H1 (cell line): Measurements from ENCODE around the gene PKD2. TPM values are rescaled to one million over a fixed set of nuclear protein-coding genes. Genes with fewer than 3 reads are reported as not detected.

Source experiments
- CTCF ChIA-PET: fragments of 300-600 bp; sonication (Branson Sonifier 250); formaldehyde crosslinking; loops from one replicate; lab custom pipeline; 2021; ENCODE audit not compliant: partially characterized antibody; lab: Charles Lee
- POLR2A ChIA-PET: fragments of 300-600 bp; sonication (Branson Sonifier 250); formaldehyde crosslinking; loops from one replicate; lab custom pipeline; 2021; ENCODE audit warnings: inconsistent platforms; ENCODE audit not compliant: partially characterized antibody; lab: Charles Lee
- DNase-seq, 2 experiments: peaks; one replicate each; pipeline versions ENCODE4 v3.0.0 to v3.0.0-alpha.2; 2010 to 2022; ENCODE audit warnings: low spot score in 2 of 2, low read depth in 1 of 2, mixed read lengths in 1 of 2
- FAIRE-seq: peaks from 2 replicates; lab custom pipeline; 2011; peaks lifted over from hg19 to GRCh38; lab: Jason Lieb, UNC
- H2AFZ ChIP-seq: 2 replicates; pipeline ENCODE4 v1.8.1; 2012; ENCODE audit warnings: low read length, inconsistent platforms
- H2AK5ac ChIP-seq: 2 replicates; pipeline ENCODE4 v1.6.1; 2013; ENCODE audit warnings: low read depth, low read length
- H2BK120ac ChIP-seq: replicated peaks from 2 replicates; pipeline ENCODE3; 2013; ENCODE audit warnings: low read depth, low read length, inconsistent platforms
- H2BK12ac ChIP-seq: 2 replicates; pipeline ENCODE4 v1.6.1; 2013; ENCODE audit warnings: low read depth, low read length
- H2BK15ac ChIP-seq: 2 replicates; pipeline ENCODE4 v1.6.1; 2013; ENCODE audit warnings: low read length
- H2BK20ac ChIP-seq: 2 replicates; pipeline ENCODE4 v1.6.1; 2013; ENCODE audit warnings: low read length
- H2BK5ac ChIP-seq: 2 replicates; pipeline ENCODE4 v1.6.1; 2013; ENCODE audit warnings: low read depth, low read length
- H3K14ac ChIP-seq: 2 replicates; pipeline ENCODE4 v1.6.1; 2013; ENCODE audit warnings: inconsistent platforms; ENCODE audit not compliant: insufficient read length
- H3K18ac ChIP-seq: 2 replicates; pipeline ENCODE4 v1.6.1; 2013; ENCODE audit warnings: low read length; ENCODE audit errors: extremely low read depth
- H3K23ac ChIP-seq: 2 replicates; pipeline ENCODE4 v1.6.1; 2013; ENCODE audit warnings: inconsistent platforms; ENCODE audit not compliant: insufficient read length
- H3K23me2 ChIP-seq: 2 replicates; pipeline ENCODE4 v1.6.1; 2013; ENCODE audit warnings: low read depth, low read length
- H3K27ac ChIP-seq: 2 replicates; pipeline ENCODE4 v1.6.1; 2011; ENCODE audit warnings: low read depth, low read length, inconsistent platforms
- H3K27me3 ChIP-seq, 4 experiments: replicated peaks in 1 of 4; 1 replicate in 1 of 4; 2 replicates in 3 of 4; pipeline versions ENCODE4 v1.6.1 to v1.8.1; 2011 to 2013; ENCODE audit warnings: low read length in 3 of 4, mild to moderate bottlenecking in 3 of 4, inconsistent platforms in 2 of 4, mixed read lengths in 2 of 4, moderate library complexity in 1 of 4; ENCODE audit not compliant: control insufficient read depth in 3 of 4, insufficient read depth in 3 of 4; ENCODE audit errors: extremely low read depth in 1 of 4
- H3K36me3 ChIP-seq, 4 experiments: 2 replicates each; pipeline versions ENCODE4 v1.6.1 to v1.8.1; 2011 to 2013; ENCODE audit warnings: mild to moderate bottlenecking in 4 of 4, low read length in 3 of 4, moderate library complexity in 2 of 4, control low read depth in 1 of 4, inconsistent platforms in 1 of 4; ENCODE audit not compliant: insufficient read depth in 4 of 4, control insufficient read depth in 2 of 4
- H3K4ac ChIP-seq: replicated peaks from 2 replicates; pipeline ENCODE3; 2013; ENCODE audit warnings: low read length, low read depth, mixed read lengths, inconsistent platforms; ENCODE audit not compliant: insufficient read length
- H3K4me1 ChIP-seq, 4 experiments: replicated peaks in 1 of 4; 1 replicate in 1 of 4; 2 replicates in 3 of 4; pipeline versions ENCODE4 v1.6.1 to v1.8.1; 2011 to 2013; ENCODE audit warnings: low read length in 3 of 4, inconsistent platforms in 2 of 4, mixed read lengths in 1 of 4; ENCODE audit not compliant: insufficient read depth in 4 of 4, control insufficient read depth in 3 of 4
- H3K4me2 ChIP-seq, 2 experiments: 2 replicates each; pipeline versions ENCODE4 v1.6.1 to v1.8.1; 2011 to 2013; ENCODE audit warnings: low read depth in 2 of 2, low read length in 2 of 2, control low read depth in 1 of 2, inconsistent platforms in 1 of 2, mild to moderate bottlenecking in 1 of 2; ENCODE audit not compliant: insufficient read depth in 1 of 2
- H3K4me3 ChIP-seq, 4 experiments: fragments of 200-600, 300-600 bp in 1 of 4; sonication (generic), shearing (Covaris generic), sonication (Bioruptor Twin) in 1 of 4; 2 replicates each; pipeline versions ENCODE4 v1.5.1 to v1.8.1; 2011 to 2016; ENCODE audit warnings: low read length in 4 of 4, low read depth in 3 of 4, control low read depth in 2 of 4, inconsistent platforms in 2 of 4, mild to moderate bottlenecking in 2 of 4, mixed read lengths in 1 of 4, moderate library complexity in 1 of 4; ENCODE audit not compliant: insufficient read depth in 2 of 4; ENCODE audit errors: extremely low read depth in 1 of 4
- H3K56ac ChIP-seq: replicated peaks from 2 replicates; pipeline ENCODE3; 2013; ENCODE audit warnings: low read depth, mild to moderate bottlenecking, mixed read lengths, low read length, inconsistent platforms; ENCODE audit not compliant: insufficient read length
- H3K79me1 ChIP-seq: 2 replicates; pipeline ENCODE4 v1.6.1; 2013; ENCODE audit warnings: low read depth, low read length, control low read depth
- H3K79me2 ChIP-seq, 2 experiments: 2 replicates each; pipeline versions ENCODE4 v1.6.1 to v1.8.1; 2012 to 2013; ENCODE audit warnings: low read length in 2 of 2, mild to moderate bottlenecking in 2 of 2, inconsistent platforms in 1 of 2; ENCODE audit not compliant: insufficient read depth in 2 of 2, control insufficient read depth in 1 of 2
- H3K9ac ChIP-seq, 4 experiments: replicated peaks in 1 of 4; 1 replicate in 1 of 4; 2 replicates in 3 of 4; pipeline versions ENCODE4 v1.6.1 to v1.8.1; 2011 to 2013; ENCODE audit warnings: low read depth in 3 of 4, low read length in 3 of 4, control low read depth in 2 of 4, mild to moderate bottlenecking in 2 of 4, moderate library complexity in 2 of 4, inconsistent platforms in 1 of 4; ENCODE audit errors: extremely low read depth in 1 of 4
- H3K9me3 ChIP-seq, 2 experiments: 2 replicates each; pipeline versions ENCODE4 v1.6.1 to v1.8.1; 2012 to 2013; ENCODE audit warnings: mild to moderate bottlenecking in 2 of 2, moderate library complexity in 2 of 2, control low read depth in 1 of 2, inconsistent platforms in 1 of 2, low read depth in 1 of 2, low read length in 1 of 2, mixed read lengths in 1 of 2; ENCODE audit not compliant: insufficient read depth in 2 of 2
- H4K20me1 ChIP-seq, 2 experiments: replicated peaks in 1 of 2; 2 replicates each; pipeline versions ENCODE3 to v1.8.1; 2011 to 2013; ENCODE audit warnings: inconsistent platforms in 2 of 2, low read length in 2 of 2, mild to moderate bottlenecking in 1 of 2; ENCODE audit not compliant: insufficient read depth in 2 of 2, control insufficient read depth in 1 of 2
- H4K5ac ChIP-seq: 2 replicates; pipeline ENCODE4 v1.6.1; 2013; ENCODE audit warnings: low read length, low read depth, mixed read lengths, inconsistent platforms; ENCODE audit not compliant: insufficient read length
- H4K8ac ChIP-seq: 2 replicates; pipeline ENCODE4 v1.8.0; 2013; ENCODE audit warnings: mild to moderate bottlenecking, moderate library complexity, low read length, inconsistent platforms; ENCODE audit not compliant: insufficient read depth; ENCODE audit errors: extremely low read depth
- H4K91ac ChIP-seq: replicated peaks from 2 replicates; pipeline ENCODE3; 2013; ENCODE audit warnings: low read length, mixed read lengths, inconsistent platforms; ENCODE audit not compliant: insufficient read length
- EZH2 ChIP-seq: fragments of 200-600 bp; sonication (generic); IDR thresholded peaks from 2 replicates; pipeline ENCODE4 v1.7.1; 2012; ENCODE audit warnings: low read depth, mild to moderate bottlenecking, moderate library complexity, low read length, inconsistent platforms; ENCODE audit not compliant: severe bottlenecking
- GTF2F1 ChIP-seq: IDR thresholded peaks from 2 replicates; pipeline ENCODE4 v1.6.1; 2012; ENCODE audit warnings: low read depth, low read length, improper control_type of control experiment, borderline replicate concordance
- HDAC2 ChIP-seq, 2 experiments: fragments of 300-600 bp in 1 of 2; sonication (generic) in 1 of 2; IDR thresholded peaks; 2 replicates each; pipeline ENCODE4 v1.6.1; 2011 to 2012; ENCODE audit warnings: low read depth in 2 of 2, low read length in 2 of 2, mild to moderate bottlenecking in 2 of 2, moderate library complexity in 2 of 2, borderline replicate concordance in 1 of 2, inconsistent platforms in 1 of 2
- KDM4A ChIP-seq: IDR thresholded peaks from one replicate; pipeline ENCODE4 v1.7.1; 2012; ENCODE audit warnings: low read depth, mild to moderate bottlenecking, moderate library complexity, low read length, inconsistent platforms; ENCODE audit not compliant: severe bottlenecking
- PHF8 ChIP-seq: fragments of 200-600 bp; sonication (generic); conservative IDR thresholded peaks from 2 replicates; pipeline ENCODE4 v1.7.1; 2012; ENCODE audit warnings: low read depth, mild to moderate bottlenecking, inconsistent platforms, low read length, moderate library complexity
- POLR2A ChIP-seq, 2 experiments: IDR thresholded peaks; 1 replicate in 1 of 2; 2 replicates in 1 of 2; pipeline ENCODE4 v1.6.1; 2011; ENCODE audit warnings: low read depth in 2 of 2, low read length in 2 of 2, mild to moderate bottlenecking in 2 of 2; ENCODE audit errors: control extremely low read depth in 1 of 2
- POLR2AphosphoS5 ChIP-seq: IDR thresholded peaks from 2 replicates; pipeline ENCODE4 v1.6.1; 2011; ENCODE audit warnings: low read depth, low read length
- RAD21 ChIP-seq, 2 experiments: IDR thresholded peaks in 1 of 2; conservative IDR thresholded peaks in 1 of 2; 2 replicates each; pipeline ENCODE4 v1.6.1; 2011; ENCODE audit warnings: low read depth in 2 of 2, low read length in 2 of 2, improper control_type of control experiment in 1 of 2, inconsistent platforms in 1 of 2, mild to moderate bottlenecking in 1 of 2, moderate library complexity in 1 of 2
- SUZ12 ChIP-seq: fragments of 200-600 bp; sonication (generic); IDR thresholded peaks from 2 replicates; pipeline ENCODE4 v1.6.1; 2012; ENCODE audit warnings: mild to moderate bottlenecking, inconsistent platforms, low read length, moderate library complexity, mixed read lengths
- TCF12 ChIP-seq: IDR thresholded peaks from 2 replicates; pipeline ENCODE4 v1.6.1; 2011; ENCODE audit warnings: low read depth, mild to moderate bottlenecking, low read length
- whole genome bisulfite sequencing, 2 experiments: shearing (Covaris generic) in 1 of 2; methylation state at CpG; one replicate each; pipeline versions ENCODE4 v1.1.6 to v1.1.7; 2013 to 2015; ENCODE audit warnings: low lambda C conversion rate in 2 of 2, mixed read lengths in 2 of 2, inconsistent platforms in 1 of 2, low coverage in 1 of 2, missing lambda C conversion rate in 1 of 2; ENCODE audit not compliant: insufficient replicate concordance in 2 of 2, insufficient coverage in 1 of 2, insufficient read length in 1 of 2; ENCODE audit errors: extremely low coverage in 1 of 2, missing lambda C conversion rate in 1 of 2; 5-methylcytosine and 5-hydroxymethylcytosine counted together
- polyA plus RNA-seq, 7 experiments: library from polyadenylated mRNA; depleted of rRNA in 3 of 7; stranded (reverse) in 5 of 7; unstranded in 2 of 7; fragments of >200 nt in 5 of 7; fragments of 200-250 nt in 2 of 7; gene quantifications; 1 replicate in 5 of 7; 2 replicates in 1 of 7; 4 replicates in 1 of 7; pipeline versions ENCODE4 v1.2.1 to v1.2.3, GENCODE V29; 2011 to 2013; ENCODE audit warnings: missing spikeins in 2 of 7, mixed read lengths in 2 of 7
- total RNA-seq: library from RNA; stranded (reverse); fragmentation: NEBNext Ultra II Directional; extraction: Animal tissue kit (Norgen Biotek cat#: 25700); gene quantifications from 2 replicates; pipeline ENCODE4 v1.2.1, GENCODE V29; 2021

Gene PKD2
- total and polyA plus RNA-seq, 2 of the 8 experiments (the other 6 are each of a cell fraction or from before 2014, with no cell fraction given) = 16.0 to 32.0 TPM

DNA sequence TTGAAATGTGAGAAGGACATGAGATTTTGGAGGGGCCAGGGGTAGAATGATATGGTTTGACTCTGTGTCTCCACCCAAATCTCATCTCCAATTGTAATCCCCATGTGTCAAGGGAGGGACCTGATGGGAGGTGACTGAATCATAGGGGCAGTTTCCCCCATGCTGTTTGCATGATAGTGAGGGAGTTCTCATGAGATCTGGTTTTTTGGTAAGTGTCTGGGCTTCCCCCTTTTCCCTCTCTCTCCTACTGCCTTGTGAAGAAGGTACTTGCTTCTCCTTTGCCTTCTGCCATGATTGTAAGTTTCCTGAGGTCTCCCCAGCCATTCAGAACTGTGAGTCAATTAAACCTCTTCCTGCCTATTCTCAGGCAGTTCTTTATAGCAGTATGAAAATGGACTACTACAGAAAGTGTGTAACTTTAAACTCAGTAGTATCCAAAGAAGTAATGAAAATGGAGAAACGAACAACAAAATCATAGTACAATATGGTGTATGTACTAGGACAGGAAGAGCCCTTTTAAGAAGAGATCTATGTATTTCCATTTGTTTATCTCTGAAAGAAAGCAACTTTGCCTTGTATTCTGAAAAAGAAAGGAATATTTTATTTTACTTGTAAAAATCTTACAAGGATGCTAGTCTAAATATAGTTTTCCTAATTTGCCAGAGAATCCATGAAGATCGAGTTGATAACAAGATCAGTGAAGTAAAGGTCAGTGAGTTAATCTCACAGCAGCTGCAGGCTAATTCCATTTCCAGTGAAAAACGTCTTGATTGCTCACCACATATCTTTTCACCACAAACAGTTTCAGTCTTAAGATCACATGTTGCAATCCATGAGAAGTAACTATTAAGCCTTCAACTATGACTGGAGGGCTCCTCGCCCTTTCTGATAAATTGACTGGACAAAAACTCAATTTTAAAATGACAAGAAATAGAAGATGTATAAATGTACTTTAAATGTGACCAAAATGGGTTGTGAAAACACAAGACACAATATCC, 20.5 kb downstream of the PKD2 start:
- 84% methylated on average over 4 of the region's 4 CpGs; no CpG with 5 or more reads in 1 of the 2 experiments for WGBS, 2 experiments
- H3K18ac ChIP-seq = no peak overlapping the region
- H2BK20ac ChIP-seq = no peak overlapping the region
- no peak overlapping the region for H2AK5ac ChIP-seq
- no peak overlapping the region for H2AFZ ChIP-seq
- no peak overlapping the region for H4K8ac ChIP-seq
- H3K23me2 ChIP-seq = no peaks in the 10 kb centered on the region
- H2BK12ac ChIP-seq = no peak overlapping the region
- POLR2A ChIA-PET = no interaction called here
- H3K56ac ChIP-seq = no peak overlapping the region
- H3K4me3 ChIP-seq = no peak overlapping the region
- H4K20me1 ChIP-seq = no peaks in the 10 kb centered on the region
- H3K9ac ChIP-seq = no peak overlapping the region
- DNase-seq = no peak
- CTCF ChIA-PET = interaction anchor here (0.7 kb wide), 1 partner anchor 27 kb away, joined by 3 read pairs; no protein-coding TSS in a partner anchor
- no peaks in the 10 kb centered on the region for H3K4me1 ChIP-seq
- H3K23ac ChIP-seq = no peak overlapping the region
- H3K4me2 ChIP-seq = no peak overlapping the region
- H3K27ac ChIP-seq = no peak overlapping the region
- peaks cover 2% of the 10 kb centered on the region; the same call in 1 of the 2 replicates for H3K79me1 ChIP-seq
- FAIRE-seq = no peak
- 0 out of 4 replicates have a peak, but pooled peaks cover 0 to 3% of the 10 kb centered on the region in 2 experiments for H3K79me2 ChIP-seq
- H2BK5ac ChIP-seq = no peak overlapping the region
- no peak overlapping the region for H3K4ac ChIP-seq
- H4K91ac ChIP-seq = no peak overlapping the region
- peaks cover 3 to 44% (median 14%) of the 10 kb centered on the region in 4 experiments; a peak in 5 of 8 replicates for H3K36me3 ChIP-seq
- no peak overlapping the region for H4K5ac ChIP-seq
- no peaks in the 10 kb centered on the region for H3K27me3 ChIP-seq
- no peak overlapping the region for H3K14ac ChIP-seq
- no peak overlapping the region for H2BK15ac ChIP-seq
- H2BK120ac ChIP-seq = no peak overlapping the region
- H3K9me3 ChIP-seq = peaks cover 18% of the 10 kb centered on the region in 2 experiments
- TF ChIP-seq KDM4A = no peak
- no peak for TF ChIP-seq GTF2F1
- no peak for TF ChIP-seq PHF8
- TF ChIP-seq EZH2 = no peak
- TF ChIP-seq SUZ12 = no peak
- no peak for TF ChIP-seq POLR2A (IDR thresholded peaks at IDR 0.05; ENCODE audit: control extremely low read depth in 1 of 2, low read depth in 2 of 2, low read length in 2 of 2)
- no peak for TF ChIP-seq HDAC2 (IDR thresholded peaks at IDR 0.05; ENCODE audit: borderline replicate concordance in 1 of 2, low read depth in 2 of 2, low read length in 2 of 2)
- no peak for TF ChIP-seq RAD21 (IDR thresholded peaks at IDR 0.05 in 1 of 2, conservative IDR thresholded peaks at IDR 0.05 in 1 of 2; ENCODE audit: low read depth in 2 of 2, low read length in 2 of 2)
- TF ChIP-seq TCF12 = no peak
- TF ChIP-seq POLR2AphosphoS5 = no peak
